HG03108 (cell line): ENCODE measurements around the gene STPG4.
"Not testable (repeated sequence)": the region's sequence is repeated elsewhere in the genome, so short reads cannot be mapped to it uniquely, and the experiment has no call there.

Source experiments
- ATAC-seq: cut with Tn5 transposase; IDR thresholded peaks from one replicate; pipeline ENCODE4 v1.9.1; 2021; ENCODE audit warnings: moderate library complexity; ENCODE audit not compliant: unreplicated experiment

The STPG4 gene

GRCh38 chr2:47155091-47155876 is at the start of gene STPG4:
TSS of gene STPG4 (minus strand) at chr2:47155308. CDS start at chr2:47155251, 57 bp downstream.
- ATAC-seq: no peak

GRCh38 chr2:47204691-47205090 is 49.6 kb upstream of the STPG4 start:
- no peak for ATAC-seq

- no peak for ATAC-seq
These were observed 48.9 kb upstream of the STPG4 start for GRCh38 chr2:47203995-47204394.

GRCh38 chr2:47201224-47201623 is 46.1 kb upstream of the STPG4 start:
- ATAC-seq: no peak

GRCh38 chr2:47198985-47199451 is 43.9 kb upstream of the STPG4 start:
- ATAC-seq: no peak

- ATAC-seq: no peak
These were observed 41.4 kb upstream of the STPG4 start for GRCh38 chr2:47196499-47196898.

GRCh38 chr2:47196046-47196445 is 40.9 kb upstream of the STPG4 start:
- no peak for ATAC-seq

GRCh38 chr2:47195148-47195547 is 40.0 kb upstream of the STPG4 start:
- no peak for ATAC-seq

- ATAC-seq: no peak
These were observed 39.3 kb upstream of the STPG4 start for GRCh38 chr2:47194410-47194809.

GRCh38 chr2:47193607-47194006 is 38.5 kb upstream of the STPG4 start:
- no peak for ATAC-seq

GRCh38 chr2:47190188-47190881 is 35.2 kb upstream of the STPG4 start:
- no peak for ATAC-seq

GRCh38 chr2:47189635-47190034 is 34.5 kb upstream of the STPG4 start:
- ATAC-seq: no peak

GRCh38 chr2:47187069-47187468 is 32.0 kb upstream of the STPG4 start:
- no peak for ATAC-seq

- ATAC-seq: no peak
These were observed 31.2 kb upstream of the STPG4 start for GRCh38 chr2:47186351-47186750.

- ATAC-seq: not testable (repeated sequence)
These were observed 30.0 kb upstream of the STPG4 start for GRCh38 chr2:47185098-47185497.

- no peak for ATAC-seq
These were observed 26.1 kb upstream of the STPG4 start for GRCh38 chr2:47181176-47181575.

GRCh38 chr2:47180531-47180930 is 25.4 kb upstream of the STPG4 start:
- no peak for ATAC-seq

- ATAC-seq: no peak
These were observed 24.3 kb upstream of the STPG4 start for GRCh38 chr2:47179388-47179787.

- ATAC-seq: no peak
These were observed 23.2 kb upstream of the STPG4 start for GRCh38 chr2:47178341-47178740.

- no peak for ATAC-seq
These were observed 22.0 kb upstream of the STPG4 start for GRCh38 chr2:47177043-47177565.

- no peak for ATAC-seq
These were observed 19.7 kb upstream of the STPG4 start for GRCh38 chr2:47174733-47175361.
